GM10248 (cell line): ENCODE data around the gene TRIM7.

ENCODE experiments used
- CTCF ChIA-PET: fragments of 300-600 bp; sonication (Branson Sonifier 250); formaldehyde crosslinking; extraction: SDS; loops from one replicate; lab custom pipeline; 2021; ENCODE audit warnings: antibody characterized with exemption; lab: Yijun Ruan, JAX
- POLR2A ChIA-PET: fragments of 350-650 bp; sonication (Branson Sonifier 250); formaldehyde crosslinking; extraction: SDS; loops from one replicate; lab custom pipeline; 2020; ENCODE audit warnings: antibody characterized with exemption; lab: Yijun Ruan, JAX
- DNase-seq: peaks from one replicate; pipeline ENCODE4 v3.0.0; 2012; ENCODE audit errors: extremely low spot score
- TF ChIP-seq, protein P1 (sequence below): IDR thresholded peaks from 2 replicates; pipeline ENCODE4 v1.5.1; 2012; ENCODE audit warnings: mild to moderate bottlenecking, low read depth; ENCODE audit errors: extremely low read depth, missing control alignments, control extremely low read depth

TRIM7 gene

DNA sequence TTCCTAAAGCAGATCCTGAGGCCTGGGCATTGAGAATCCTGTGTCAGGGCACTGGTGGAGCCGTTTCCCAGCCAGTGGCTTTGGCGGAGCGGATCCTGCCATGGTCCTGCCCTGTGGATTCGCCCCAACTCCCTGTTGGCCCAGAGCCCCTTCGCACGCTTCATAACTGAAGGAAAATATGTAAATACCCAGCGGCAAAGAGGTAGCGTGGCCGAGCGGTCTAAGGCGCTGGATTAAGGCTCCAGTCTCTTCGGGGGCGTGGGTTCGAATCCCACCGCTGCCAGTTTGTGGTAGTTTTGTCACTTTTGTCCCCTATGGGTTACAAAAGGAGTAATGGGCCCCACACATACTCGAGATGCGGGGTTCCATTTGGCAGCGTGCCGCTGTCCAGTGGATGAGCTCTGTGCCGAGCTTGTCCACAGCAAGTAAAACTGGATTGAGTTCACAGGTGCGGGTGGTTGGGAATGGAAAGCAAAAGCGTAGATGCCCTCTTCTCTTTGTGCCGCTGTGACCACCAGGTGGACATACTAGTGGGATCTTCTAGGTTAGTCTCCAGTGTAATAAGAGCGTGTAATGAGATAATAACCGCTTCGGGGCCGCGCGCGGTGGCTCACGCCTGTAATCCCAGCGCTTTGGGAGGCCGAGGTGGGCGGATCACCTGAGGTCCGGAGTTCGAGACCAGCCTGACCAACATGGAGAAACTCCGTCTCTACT lies 17.3 kb downstream of the TRIM7 start:
- POLR2A ChIA-PET = interaction anchor here (0.7 kb wide), 2 partner anchors 35 to 1340 kb away, joined by 3 to 4 read pairs; no protein-coding TSS in a partner anchor

DNA sequence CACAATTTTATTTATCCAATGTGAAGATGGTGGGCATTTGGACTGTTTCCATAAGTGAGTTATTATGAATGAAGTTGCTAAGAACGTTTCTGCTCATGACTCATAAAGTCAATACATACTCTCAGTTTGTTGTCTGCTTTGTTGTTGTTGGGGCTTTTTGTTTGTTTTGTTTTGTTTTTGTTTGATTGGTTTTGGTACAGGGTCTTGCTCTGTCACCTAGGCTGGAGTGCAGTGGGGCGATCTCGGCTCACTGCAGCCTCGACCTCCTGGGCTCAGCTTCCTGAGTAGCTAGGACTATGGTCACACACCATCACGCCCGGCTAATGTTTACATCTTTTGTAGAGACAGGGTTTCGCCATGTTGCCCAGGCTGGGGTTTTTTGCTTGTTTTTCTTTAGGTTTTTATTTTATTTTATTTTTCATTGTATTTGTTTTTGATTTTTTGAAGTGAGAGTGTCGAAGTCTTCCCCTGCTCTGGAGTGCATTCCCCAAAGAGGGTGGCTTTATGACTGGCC lies 18.0 kb downstream of the TRIM7 start:
- ChIA-PET POLR2A (interaction anchor here (0.7 kb wide), 1 partner anchor 1339 kb away, joined by 3 read pairs; no protein-coding TSS in a partner anchor), CTCF (interaction anchor here (1.6 to 9.1 kb wide), 3 partner anchors 11 to 18 kb away, joined by 7 to 109 read pairs (median 27); partner anchors contain the start of gene TRIM7)
- TF ChIP-seq, protein P1, sequence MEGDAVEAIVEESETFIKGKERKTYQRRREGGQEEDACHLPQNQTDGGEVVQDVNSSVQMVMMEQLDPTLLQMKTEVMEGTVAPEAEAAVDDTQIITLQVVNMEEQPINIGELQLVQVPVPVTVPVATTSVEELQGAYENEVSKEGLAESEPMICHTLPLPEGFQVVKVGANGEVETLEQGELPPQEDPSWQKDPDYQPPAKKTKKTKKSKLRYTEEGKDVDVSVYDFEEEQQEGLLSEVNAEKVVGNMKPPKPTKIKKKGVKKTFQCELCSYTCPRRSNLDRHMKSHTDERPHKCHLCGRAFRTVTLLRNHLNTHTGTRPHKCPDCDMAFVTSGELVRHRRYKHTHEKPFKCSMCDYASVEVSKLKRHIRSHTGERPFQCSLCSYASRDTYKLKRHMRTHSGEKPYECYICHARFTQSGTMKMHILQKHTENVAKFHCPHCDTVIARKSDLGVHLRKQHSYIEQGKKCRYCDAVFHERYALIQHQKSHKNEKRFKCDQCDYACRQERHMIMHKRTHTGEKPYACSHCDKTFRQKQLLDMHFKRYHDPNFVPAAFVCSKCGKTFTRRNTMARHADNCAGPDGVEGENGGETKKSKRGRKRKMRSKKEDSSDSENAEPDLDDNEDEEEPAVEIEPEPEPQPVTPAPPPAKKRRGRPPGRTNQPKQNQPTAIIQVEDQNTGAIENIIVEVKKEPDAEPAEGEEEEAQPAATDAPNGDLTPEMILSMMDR = no peak
- DNase-seq = no peak

More for the DNA sequence above, 17.3 kb downstream of the TRIM7 start:
- TF ChIP-seq, protein P1 = no peak
- CTCF ChIA-PET = interaction anchor here (1.6 to 9.1 kb wide), 3 partner anchors 10 to 17 kb away, joined by 7 to 109 read pairs (median 27); partner anchors contain the start of gene TRIM7
- no peak for DNase-seq

DNA sequence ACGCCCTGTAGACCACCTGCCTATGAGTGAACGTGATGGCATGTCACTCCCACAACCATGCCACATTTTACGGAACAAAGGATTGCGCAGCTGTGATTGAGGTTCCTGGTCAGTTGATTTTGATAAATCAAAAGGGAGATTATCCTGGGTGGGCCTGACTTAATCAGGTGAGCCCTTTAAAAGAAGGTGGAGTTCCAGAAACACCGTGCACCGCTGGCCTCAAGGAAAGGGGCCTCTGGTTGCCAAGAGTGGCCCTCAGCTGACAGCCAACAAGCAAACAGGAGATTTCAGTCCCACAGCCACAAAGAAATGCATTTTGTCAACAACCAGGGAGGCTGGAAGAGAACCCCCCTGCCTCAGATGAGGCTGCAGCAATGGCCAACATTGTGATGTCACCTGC lies 19.0 kb downstream of the TRIM7 start:
- CTCF ChIA-PET = interaction anchor here (1.5 to 4.0 kb wide), 4 partner anchors 13 to 402 kb away, joined by 4 to 42 read pairs (median 16); no protein-coding TSS in a partner anchor
- POLR2A ChIA-PET = no interaction called here
- no peak for DNase-seq
- TF ChIP-seq, protein P1 = no peak

GRCh38 chr5:181185560-181185959 lies 19.4 kb downstream of the TRIM7 start:
- ChIA-PET CTCF (interaction anchor here (0.9 to 4.0 kb wide), 13 partner anchors 9 to 401 kb away, joined by 3 to 42 read pairs (median 7); partner anchors contain the start of genes RACK1 and TRIM52), POLR2A (no interaction called here)
- no peak for DNase-seq
- TF ChIP-seq, protein P1 = no peak

DNA sequence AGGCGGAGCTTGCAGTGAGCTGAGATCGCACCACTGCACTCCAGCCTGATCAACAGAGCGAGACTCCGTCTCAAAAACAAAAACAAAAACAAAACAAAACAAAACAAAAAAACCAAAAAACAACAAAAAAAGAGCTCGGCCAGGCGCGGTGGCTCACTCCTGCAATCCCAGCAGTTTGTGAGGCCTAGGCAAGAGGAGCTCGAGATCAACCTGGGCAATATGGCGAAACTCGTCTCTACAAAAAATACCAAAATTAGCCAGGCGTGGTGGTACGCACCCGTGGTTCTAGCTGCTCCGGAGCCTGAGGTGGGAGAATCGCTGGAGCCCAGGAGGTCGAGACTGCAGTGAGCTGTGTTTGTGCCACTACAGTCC lies 20.2 kb downstream of the TRIM7 start:
- POLR2A ChIA-PET = no interaction called here

GRCh38 chr5:181182651-181183050 lies 22.3 kb downstream of the TRIM7 start:
- no peak for DNase-seq
- TF ChIP-seq, protein P1 = no peak
- CTCF ChIA-PET = interaction anchor here (0.7 to 4.0 kb wide), 4 partner anchors 10 to 40 kb away, joined by 3 to 42 read pairs (median 4); partner anchors contain the start of gene TRIM41
- POLR2A ChIA-PET = no interaction called here

More for the DNA sequence above, 20.2 kb downstream of the TRIM7 start:
- TF ChIP-seq, protein P1 = no peak
- no peak for DNase-seq
- CTCF ChIA-PET = interaction anchor here (0.6 to 4.0 kb wide), 22 partner anchors 9 to 401 kb away, joined by 3 to 42 read pairs (median 4); partner anchors contain the start of genes RACK1 and TRIM52
